HG02938 (cell line): Measurements from ENCODE around the gene USP17L24.
"Not testable (repeated sequence)": the region's sequence is repeated elsewhere in the genome, so short reads cannot be mapped to it uniquely, and the experiment has no call there.

Source experiments
- ATAC-seq: cut with Tn5 transposase; IDR thresholded peaks from one replicate; pipeline ENCODE4 v1.9.1; 2021; ENCODE audit warnings: mild to moderate bottlenecking, moderate library complexity; ENCODE audit not compliant: unreplicated experiment

USP17L24 gene, protein sequence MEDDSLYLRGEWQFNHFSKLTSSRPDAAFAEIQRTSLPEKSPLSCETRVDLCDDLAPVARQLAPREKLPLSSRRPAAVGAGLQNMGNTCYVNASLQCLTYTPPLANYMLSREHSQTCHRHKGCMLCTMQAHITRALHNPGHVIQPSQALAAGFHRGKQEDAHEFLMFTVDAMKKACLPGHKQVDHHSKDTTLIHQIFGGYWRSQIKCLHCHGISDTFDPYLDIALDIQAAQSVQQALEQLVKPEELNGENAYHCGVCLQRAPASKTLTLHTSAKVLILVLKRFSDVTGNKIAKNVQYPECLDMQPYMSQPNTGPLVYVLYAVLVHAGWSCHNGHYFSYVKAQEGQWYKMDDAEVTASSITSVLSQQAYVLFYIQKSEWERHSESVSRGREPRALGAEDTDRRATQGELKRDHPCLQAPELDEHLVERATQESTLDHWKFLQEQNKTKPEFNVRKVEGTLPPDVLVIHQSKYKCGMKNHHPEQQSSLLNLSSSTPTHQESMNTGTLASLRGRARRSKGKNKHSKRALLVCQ

DNA sequence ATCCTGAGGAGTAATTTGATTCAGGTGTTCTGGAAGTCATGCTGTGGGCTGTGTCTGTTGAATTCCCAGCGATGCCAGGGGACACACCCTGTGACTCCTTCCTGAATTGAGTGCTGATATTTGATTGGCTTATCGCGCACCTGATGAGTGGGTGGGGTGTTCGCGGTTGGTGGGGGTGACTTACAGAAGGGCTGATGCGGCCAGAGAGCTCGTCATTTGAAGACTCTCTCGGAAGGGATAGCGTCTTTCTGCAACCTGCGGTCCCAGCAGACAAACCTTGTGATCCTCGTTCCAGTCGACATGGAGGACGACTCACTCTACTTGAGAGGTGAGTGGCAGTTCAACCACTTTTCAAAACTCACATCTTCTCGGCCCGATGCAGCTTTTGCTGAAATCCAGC is at the start of gene USP17L24:
TSS of gene USP17L24 (plus strand) at position 301 of the 400 bp plus-strand sequence. CDS start at position 301, 0 bp downstream.
- ATAC-seq: not testable (repeated sequence)

DNA sequence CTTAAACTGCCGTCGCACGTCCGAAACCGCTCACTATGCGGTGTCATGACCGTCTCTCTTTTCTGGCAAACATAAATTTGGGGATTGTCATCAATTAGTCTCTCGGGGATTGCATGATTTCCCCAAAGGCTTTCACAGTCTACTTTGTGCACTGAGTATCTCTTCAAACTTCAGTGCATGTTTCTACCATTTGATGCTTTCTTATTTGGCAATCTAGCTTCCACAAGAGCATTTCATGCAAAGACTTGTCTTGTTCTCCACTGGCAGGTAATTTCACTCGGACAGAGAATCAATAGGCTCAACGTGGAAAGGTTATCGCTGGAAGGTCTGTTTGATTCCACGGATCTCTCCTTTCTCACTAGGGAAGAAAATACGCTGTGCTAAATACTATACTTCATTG is 774 bp upstream of the USP17L24 start:
- ATAC-seq: not testable (repeated sequence)

DNA sequence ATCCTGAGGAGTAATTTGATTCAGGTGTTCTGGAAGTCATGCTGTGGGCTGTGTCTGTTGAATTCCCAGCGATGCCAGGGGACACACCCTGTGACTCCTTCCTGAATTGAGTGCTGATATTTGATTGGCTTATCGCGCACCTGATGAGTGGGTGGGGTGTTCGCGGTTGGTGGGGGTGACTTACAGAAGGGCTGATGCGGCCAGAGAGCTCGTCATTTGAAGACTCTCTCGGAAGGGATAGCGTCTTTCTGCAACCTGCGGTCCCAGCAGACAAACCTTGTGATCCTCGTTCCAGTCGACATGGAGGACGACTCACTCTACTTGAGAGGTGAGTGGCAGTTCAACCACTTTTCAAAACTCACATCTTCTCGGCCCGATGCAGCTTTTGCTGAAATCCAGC is 4.6 kb downstream of the USP17L24 start, which contains the start of gene USP17L25:
TSS of gene USP17L25 (plus strand) at position 301 of the 400 bp plus-strand sequence. CDS start at position 301, 0 bp downstream.
- not testable (repeated sequence) for ATAC-seq

DNA sequence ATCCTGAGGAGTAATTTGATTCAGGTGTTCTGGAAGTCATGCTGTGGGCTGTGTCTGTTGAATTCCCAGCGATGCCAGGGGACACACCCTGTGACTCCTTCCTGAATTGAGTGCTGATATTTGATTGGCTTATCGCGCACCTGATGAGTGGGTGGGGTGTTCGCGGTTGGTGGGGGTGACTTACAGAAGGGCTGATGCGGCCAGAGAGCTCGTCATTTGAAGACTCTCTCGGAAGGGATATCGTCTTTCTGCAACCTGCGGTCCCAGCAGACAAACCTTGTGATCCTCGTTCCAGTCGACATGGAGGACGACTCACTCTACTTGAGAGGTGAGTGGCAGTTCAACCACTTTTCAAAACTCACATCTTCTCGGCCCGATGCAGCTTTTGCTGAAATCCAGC is 9.4 kb downstream of the USP17L24 start, which contains the start of gene USP17L26:
TSS of gene USP17L26 (plus strand) at position 301 of the 400 bp plus-strand sequence. CDS start at position 301, 0 bp downstream.
- not testable (repeated sequence) for ATAC-seq

DNA sequence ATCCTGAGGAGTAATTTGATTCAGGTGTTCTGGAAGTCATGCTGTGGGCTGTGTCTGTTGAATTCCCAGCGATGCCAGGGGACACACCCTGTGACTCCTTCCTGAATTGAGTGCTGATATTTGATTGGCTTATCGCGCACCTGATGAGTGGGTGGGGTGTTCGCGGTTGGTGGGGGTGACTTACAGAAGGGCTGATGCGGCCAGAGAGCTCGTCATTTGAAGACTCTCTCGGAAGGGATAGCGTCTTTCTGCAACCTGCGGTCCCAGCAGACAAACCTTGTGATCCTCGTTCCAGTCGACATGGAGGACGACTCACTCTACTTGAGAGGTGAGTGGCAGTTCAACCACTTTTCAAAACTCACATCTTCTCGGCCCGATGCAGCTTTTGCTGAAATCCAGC is 14.1 kb downstream of the USP17L24 start, which contains the start of gene USP17L5:
TSS of gene USP17L5 (plus strand) at position 301 of the 400 bp plus-strand sequence. CDS start at position 301, 0 bp downstream.
- ATAC-seq: not testable (repeated sequence)

DNA sequence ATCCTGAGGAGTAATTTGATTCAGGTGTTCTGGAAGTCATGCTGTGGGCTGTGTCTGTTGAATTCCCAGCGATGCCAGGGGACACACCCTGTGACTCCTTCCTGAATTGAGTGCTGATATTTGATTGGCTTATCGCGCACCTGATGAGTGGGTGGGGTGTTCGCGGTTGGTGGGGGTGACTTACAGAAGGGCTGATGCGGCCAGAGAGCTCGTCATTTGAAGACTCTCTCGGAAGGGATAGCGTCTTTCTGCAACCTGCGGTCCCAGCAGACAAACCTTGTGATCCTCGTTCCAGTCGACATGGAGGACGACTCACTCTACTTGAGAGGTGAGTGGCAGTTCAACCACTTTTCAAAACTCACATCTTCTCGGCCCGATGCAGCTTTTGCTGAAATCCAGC is 18.9 kb downstream of the USP17L24 start, which contains the start of gene USP17L27:
TSS of gene USP17L27 (plus strand) at position 301 of the 400 bp plus-strand sequence. CDS start at position 301, 0 bp downstream.
- ATAC-seq: not testable (repeated sequence)

DNA sequence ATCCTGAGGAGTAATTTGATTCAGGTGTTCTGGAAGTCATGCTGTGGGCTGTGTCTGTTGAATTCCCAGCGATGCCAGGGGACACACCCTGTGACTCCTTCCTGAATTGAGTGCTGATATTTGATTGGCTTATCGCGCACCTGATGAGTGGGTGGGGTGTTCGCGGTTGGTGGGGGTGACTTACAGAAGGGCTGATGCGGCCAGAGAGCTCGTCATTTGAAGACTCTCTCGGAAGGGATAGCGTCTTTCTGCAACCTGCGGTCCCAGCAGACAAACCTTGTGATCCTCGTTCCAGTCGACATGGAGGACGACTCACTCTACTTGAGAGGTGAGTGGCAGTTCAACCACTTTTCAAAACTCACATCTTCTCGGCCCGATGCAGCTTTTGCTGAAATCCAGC is 23.6 kb downstream of the USP17L24 start, which contains the start of gene USP17L28:
TSS of gene USP17L28 (plus strand) at position 301 of the 400 bp plus-strand sequence. CDS start at position 301, 0 bp downstream.
- not testable (repeated sequence) for ATAC-seq

DNA sequence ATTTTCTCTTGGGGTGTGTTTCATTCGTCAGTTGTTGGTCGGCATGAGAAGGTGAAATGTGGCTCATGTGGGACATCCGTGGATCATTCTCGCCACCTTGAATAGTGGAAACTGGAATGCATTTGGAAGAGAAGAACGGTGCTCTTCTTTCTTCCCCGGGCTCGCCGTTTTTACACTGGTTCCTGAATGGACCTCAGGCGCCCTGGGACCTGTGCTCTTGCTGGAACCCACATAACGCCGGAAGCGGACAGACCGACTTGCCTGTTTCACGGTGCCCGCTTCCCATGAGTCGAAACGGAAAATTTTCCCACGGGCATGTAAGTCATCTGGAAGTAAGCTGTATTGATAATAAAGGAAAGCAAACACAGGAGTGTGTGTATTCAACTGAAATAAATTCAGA is 25.9 kb downstream of the USP17L24 start:
- ATAC-seq: not testable (repeated sequence)

DNA sequence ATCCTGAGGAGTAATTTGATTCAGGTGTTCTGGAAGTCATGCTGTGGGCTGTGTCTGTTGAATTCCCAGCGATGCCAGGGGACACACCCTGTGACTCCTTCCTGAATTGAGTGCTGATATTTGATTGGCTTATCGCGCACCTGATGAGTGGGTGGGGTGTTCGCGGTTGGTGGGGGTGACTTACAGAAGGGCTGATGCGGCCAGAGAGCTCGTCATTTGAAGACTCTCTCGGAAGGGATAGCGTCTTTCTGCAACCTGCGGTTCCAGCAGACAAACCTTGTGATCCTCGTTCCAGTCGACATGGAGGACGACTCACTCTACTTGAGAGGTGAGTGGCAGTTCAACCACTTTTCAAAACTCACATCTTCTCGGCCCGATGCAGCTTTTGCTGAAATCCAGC is 28.4 kb downstream of the USP17L24 start, which contains the start of gene USP17L29:
TSS of gene USP17L29 (plus strand) at position 301 of the 400 bp plus-strand sequence. CDS start at position 301, 0 bp downstream.
- ATAC-seq: not testable (repeated sequence)

DNA sequence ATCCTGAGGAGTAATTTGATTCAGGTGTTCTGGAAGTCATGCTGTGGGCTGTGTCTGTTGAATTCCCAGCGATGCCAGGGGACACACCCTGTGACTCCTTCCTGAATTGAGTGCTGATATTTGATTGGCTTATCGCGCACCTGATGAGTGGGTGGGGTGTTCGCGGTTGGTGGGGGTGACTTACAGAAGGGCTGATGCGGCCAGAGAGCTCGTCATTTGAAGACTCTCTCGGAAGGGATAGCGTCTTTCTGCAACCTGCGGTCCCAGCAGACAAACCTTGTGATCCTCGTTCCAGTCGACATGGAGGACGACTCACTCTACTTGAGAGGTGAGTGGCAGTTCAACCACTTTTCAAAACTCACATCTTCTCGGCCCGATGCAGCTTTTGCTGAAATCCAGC is 37.9 kb downstream of the USP17L24 start, which contains the start of gene USP17L30:
TSS of gene USP17L30 (plus strand) at position 301 of the 400 bp plus-strand sequence. CDS start at position 301, 0 bp downstream.
- ATAC-seq: not testable (repeated sequence)
